Astrocyte (in vitro differentiated cells and primary cell): Measurements from ENCODE around the gene TK2.

Source experiments
- CTCF ChIP-seq: IDR thresholded peaks from 2 replicates; pipeline ENCODE4 v1.5.1; 2011; ENCODE audit warnings: low read depth, mild to moderate bottlenecking, inconsistent platforms, low read length, moderate library complexity; ENCODE audit not compliant: insufficient read depth
- EZH2 ChIP-seq: IDR thresholded peaks from 2 replicates; pipeline ENCODE4 v1.6.1; 2012; ENCODE audit warnings: mild to moderate bottlenecking, low read length, inconsistent platforms; ENCODE audit not compliant: insufficient read depth

DNA sequence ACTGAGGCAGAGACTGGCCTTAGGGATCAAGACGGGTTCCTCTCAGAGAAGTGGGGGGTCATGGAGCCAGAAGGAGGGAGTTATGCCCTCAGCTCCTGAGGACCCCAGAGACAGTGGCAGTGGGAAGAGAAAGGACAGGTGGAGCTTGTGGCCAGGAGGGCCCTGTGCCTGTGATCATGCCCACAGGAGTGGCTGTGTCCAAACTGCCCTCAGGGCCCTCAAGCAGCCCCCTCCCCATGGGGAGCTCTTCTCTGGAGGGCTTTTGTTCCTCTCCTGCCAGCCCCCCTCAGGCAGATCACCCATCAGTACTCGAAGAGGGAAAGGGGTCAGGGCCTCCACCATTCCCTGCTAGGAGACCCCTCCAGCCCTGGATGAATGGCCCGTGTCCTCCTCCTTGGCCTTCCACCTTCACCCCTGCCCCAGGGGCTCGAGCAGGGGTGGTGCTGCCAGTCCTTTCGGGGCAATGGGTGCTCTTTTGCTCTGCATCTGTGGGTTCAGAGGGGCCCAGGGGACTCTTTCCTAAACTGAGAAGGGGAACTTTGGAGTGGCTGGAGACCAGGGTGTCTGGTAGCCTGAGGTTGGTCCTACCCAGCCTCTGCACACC lies 70.2 kb downstream of the TK2 start:
- TF ChIP-seq CTCF (no peak), EZH2 (no peak)
